ENCODE measurements around the gene GNRH2.

- TF ChIP-seq EP300 (IDR thresholded peaks at IDR 0.05; ENCODE audit: borderline replicate concordance in 1 of 2, low read depth in 1 of 2, low read length in 1 of 2): no peak
- no peak for TF ChIP-seq TAF1 (IDR thresholded peaks at IDR 0.05; ENCODE audit: borderline replicate concordance, low read depth, low read length)
- no peak for TF ChIP-seq CTCF (IDR thresholded peaks at IDR 0.05)
- TF ChIP-seq YY1 (IDR thresholded peaks at IDR 0.05; ENCODE audit: low read depth): no peak
- no peak for TF ChIP-seq JUND (IDR thresholded peaks at IDR 0.05)
- TF ChIP-seq TCF12 (IDR thresholded peaks at IDR 0.05): no peak
- no peak for TF ChIP-seq USF2 (IDR thresholded peaks at IDR 0.05; ENCODE audit: borderline replicate concordance, low read depth, low read length)
- TF ChIP-seq FOXM1 (IDR thresholded peaks at IDR 0.05; ENCODE audit: low read depth): no peak
- no peak for TF ChIP-seq REST (IDR thresholded peaks at IDR 0.05; ENCODE audit: low read depth, low read length)
- TF ChIP-seq IRF3 (IDR thresholded peaks at IDR 0.05; ENCODE audit: low read depth, low read length): no peak
- TF ChIP-seq ZBTB33 (IDR thresholded peaks at IDR 0.05; ENCODE audit: borderline replicate concordance, low read depth): no peak
- no peak for TF ChIP-seq GATA2 (CRISPR knock-in tag; IDR thresholded peaks at IDR 0.05)
Observed at GRCh38 chr20:3021777-3022176, 21.6 kb upstream of the GNRH2 start.
